Measurements from ENCODE around the gene NEDD4.
"Not testable (repeated sequence)": the region's sequence is repeated elsewhere in the genome, so short reads cannot be mapped to it uniquely, and the experiment has no call there.

The NEDD4 gene

DNA sequence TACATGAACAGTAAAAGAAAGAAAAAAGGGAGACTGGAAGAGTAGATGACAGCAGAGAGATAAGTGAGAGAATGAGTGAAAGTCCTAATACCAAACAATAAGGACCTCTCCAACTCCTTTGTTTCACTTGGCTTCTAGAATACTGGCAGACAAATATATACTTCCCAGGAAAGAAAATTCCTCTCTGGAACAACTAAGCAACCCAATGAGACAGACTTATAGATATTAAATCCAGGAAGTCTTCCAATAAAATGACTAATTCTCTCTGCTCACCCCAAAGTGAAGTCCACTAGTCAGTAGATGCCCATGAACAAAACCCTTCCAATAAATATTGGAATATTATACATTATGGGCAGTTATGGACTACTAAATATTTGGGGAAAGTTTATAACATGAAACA is 114.2 kb downstream of the NEDD4 start:
- H3K27ac ChIP-seq, result no peak overlapping the region
- no peaks in the 10 kb centered on the region for H3K36me3 ChIP-seq
- H3K4me1 ChIP-seq (ENCODE audit: control insufficient read depth in 1 of 2, insufficient read depth in 1 of 2, low read depth in 1 of 2, low read length in 1 of 2), result no peaks in the 10 kb centered on the region
- no peaks in the 10 kb centered on the region for H3K9me3 ChIP-seq
- H3K27me3 ChIP-seq, result no peaks in the 10 kb centered on the region
- no peak overlapping the region for H3K4me3 ChIP-seq (ENCODE audit: low read depth in 1 of 2, low read length in 1 of 2)
- TF ChIP-seq, protein P1, sequence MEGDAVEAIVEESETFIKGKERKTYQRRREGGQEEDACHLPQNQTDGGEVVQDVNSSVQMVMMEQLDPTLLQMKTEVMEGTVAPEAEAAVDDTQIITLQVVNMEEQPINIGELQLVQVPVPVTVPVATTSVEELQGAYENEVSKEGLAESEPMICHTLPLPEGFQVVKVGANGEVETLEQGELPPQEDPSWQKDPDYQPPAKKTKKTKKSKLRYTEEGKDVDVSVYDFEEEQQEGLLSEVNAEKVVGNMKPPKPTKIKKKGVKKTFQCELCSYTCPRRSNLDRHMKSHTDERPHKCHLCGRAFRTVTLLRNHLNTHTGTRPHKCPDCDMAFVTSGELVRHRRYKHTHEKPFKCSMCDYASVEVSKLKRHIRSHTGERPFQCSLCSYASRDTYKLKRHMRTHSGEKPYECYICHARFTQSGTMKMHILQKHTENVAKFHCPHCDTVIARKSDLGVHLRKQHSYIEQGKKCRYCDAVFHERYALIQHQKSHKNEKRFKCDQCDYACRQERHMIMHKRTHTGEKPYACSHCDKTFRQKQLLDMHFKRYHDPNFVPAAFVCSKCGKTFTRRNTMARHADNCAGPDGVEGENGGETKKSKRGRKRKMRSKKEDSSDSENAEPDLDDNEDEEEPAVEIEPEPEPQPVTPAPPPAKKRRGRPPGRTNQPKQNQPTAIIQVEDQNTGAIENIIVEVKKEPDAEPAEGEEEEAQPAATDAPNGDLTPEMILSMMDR (IDR thresholded peaks at IDR 0.05), result no peak

DNA sequence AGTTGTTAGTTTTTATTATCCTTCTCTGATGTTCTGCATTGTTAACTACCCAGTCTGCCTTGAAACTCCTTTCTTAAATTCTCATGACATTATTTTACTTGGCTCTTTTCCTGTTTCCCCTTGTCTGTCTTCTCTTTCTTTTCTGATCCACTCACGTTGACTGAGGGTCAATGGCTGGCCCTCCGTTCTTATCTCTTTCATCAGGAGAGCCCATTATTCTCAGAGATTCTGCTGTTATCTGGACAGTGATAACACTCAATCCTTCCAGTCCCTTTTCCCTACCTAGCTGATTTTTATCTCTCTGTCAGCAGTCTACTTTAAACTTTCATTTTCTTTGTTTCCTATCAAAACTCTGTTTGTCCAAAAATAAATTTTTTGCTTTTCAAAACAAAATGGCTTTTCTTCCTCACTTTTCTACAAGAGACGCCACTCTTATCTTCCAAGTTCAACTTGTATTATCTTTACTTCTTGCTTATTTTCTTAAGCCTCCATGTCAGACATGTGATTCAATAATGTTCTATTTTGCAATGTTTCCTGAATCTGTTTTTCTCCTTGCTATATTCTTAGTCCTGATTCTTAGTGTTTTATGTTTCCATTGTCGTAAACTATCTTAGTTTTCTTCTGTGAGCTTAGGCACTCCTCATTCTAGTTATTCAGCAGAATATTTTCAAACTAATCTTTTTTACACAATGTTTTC is 120.2 kb downstream of the NEDD4 start:
- TF ChIP-seq, protein P1 (IDR thresholded peaks at IDR 0.05), result no peak
- Histone ChIP-seq H3K9me3 (no peaks in the 10 kb centered on the region), H3K4me1 (ENCODE audit: control insufficient read depth in 1 of 2, insufficient read depth in 1 of 2, low read depth in 1 of 2, low read length in 1 of 2) (no peaks in the 10 kb centered on the region), H3K4me3 (ENCODE audit: low read depth in 1 of 2, low read length in 1 of 2) (no peak overlapping the region), H3K27me3 (no peaks in the 10 kb centered on the region), H3K36me3 (peaks cover 9% of the 10 kb centered on the region), H3K27ac (no peak overlapping the region)

DNA sequence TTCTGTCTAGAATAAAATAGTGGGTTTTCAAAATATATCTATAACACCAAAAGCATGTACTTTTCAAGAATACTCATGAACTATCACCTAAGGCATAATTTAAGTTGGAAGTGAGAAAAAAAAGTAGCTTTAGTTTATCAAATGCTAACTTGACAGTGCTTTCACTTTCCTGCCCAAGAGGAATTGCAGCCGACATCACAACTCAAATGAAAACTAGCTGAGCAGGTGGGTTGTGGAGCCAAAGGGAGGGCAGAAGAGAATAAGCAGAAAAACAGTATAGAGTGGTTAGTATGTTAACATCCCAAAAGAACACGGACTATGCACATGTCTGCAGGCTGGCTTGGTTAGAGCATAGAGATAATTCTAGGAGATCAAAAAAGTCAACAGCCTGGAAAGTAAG is 120.9 kb downstream of the NEDD4 start:
- TF ChIP-seq, protein P1 (IDR thresholded peaks at IDR 0.05), result no peak
- no peak overlapping the region for H3K4me3 ChIP-seq (ENCODE audit: low read depth in 1 of 2, low read length in 1 of 2)
- H3K4me1 ChIP-seq (ENCODE audit: control insufficient read depth in 1 of 2, insufficient read depth in 1 of 2, low read depth in 1 of 2, low read length in 1 of 2), result no peaks in the 10 kb centered on the region
- H3K27me3 ChIP-seq, result no peaks in the 10 kb centered on the region
- no peak overlapping the region for H3K27ac ChIP-seq
- peaks cover 10% of the 10 kb centered on the region for H3K36me3 ChIP-seq
- no peaks in the 10 kb centered on the region for H3K9me3 ChIP-seq

DNA sequence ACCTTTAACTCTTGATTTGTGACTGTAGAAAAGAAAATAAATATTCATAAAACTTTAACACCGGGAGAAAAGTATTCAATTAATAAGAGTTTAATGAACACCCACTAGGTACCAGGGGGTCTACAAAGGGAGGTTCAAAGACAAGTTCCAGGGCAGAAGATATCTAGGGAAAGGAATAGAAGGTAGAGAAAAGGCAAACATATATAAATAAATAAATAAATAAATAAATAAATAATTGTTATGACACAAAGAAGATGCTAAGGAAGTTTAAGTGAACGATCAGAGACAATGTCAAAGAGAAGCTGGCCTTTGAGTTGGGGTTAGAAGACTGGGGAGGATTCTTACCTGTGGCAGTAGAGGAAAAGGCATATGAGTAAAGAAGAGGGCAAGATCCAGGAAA is 123.8 kb downstream of the NEDD4 start:
- H3K36me3 ChIP-seq, result peaks cover 10% of the 10 kb centered on the region

DNA sequence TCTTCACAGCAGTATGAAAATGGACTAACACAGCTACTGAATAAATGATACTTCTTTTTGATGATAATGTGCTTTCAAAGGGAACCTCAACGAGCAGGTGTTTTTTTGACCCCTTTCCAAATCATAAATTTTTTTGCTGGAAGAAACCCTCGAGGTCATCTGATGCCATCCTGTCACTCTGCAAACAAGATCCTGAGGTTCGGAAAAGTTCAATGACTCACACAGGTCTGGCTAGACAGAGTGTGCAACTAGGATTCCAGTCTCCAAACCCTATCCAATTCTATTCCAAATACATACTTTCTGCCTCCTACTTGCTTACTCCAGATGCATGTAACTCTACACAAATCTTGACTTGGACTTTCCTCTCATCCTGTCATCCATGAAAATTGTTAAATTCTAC is 124.7 kb downstream of the NEDD4 start:
- Histone ChIP-seq H3K4me1 (ENCODE audit: control insufficient read depth in 1 of 2, insufficient read depth in 1 of 2, low read depth in 1 of 2, low read length in 1 of 2) (no peaks in the 10 kb centered on the region), H3K4me3 (ENCODE audit: low read depth in 1 of 2, low read length in 1 of 2) (no peak overlapping the region), H3K9me3 (no peaks in the 10 kb centered on the region), H3K27me3 (no peaks in the 10 kb centered on the region), H3K27ac (no peak overlapping the region), H3K36me3 (peaks cover 10% of the 10 kb centered on the region)
- TF ChIP-seq, protein P1 (IDR thresholded peaks at IDR 0.05), result no peak

More for the DNA sequence above, 123.8 kb downstream of the NEDD4 start:
- TF ChIP-seq, protein P1 (IDR thresholded peaks at IDR 0.05), result no peak
- Histone ChIP-seq H3K4me3 (ENCODE audit: low read depth in 1 of 2, low read length in 1 of 2) (no peak overlapping the region), H3K27ac (no peak overlapping the region), H3K4me1 (ENCODE audit: control insufficient read depth in 1 of 2, insufficient read depth in 1 of 2, low read depth in 1 of 2, low read length in 1 of 2) (no peaks in the 10 kb centered on the region), H3K27me3 (no peaks in the 10 kb centered on the region), H3K9me3 (no peaks in the 10 kb centered on the region)

DNA sequence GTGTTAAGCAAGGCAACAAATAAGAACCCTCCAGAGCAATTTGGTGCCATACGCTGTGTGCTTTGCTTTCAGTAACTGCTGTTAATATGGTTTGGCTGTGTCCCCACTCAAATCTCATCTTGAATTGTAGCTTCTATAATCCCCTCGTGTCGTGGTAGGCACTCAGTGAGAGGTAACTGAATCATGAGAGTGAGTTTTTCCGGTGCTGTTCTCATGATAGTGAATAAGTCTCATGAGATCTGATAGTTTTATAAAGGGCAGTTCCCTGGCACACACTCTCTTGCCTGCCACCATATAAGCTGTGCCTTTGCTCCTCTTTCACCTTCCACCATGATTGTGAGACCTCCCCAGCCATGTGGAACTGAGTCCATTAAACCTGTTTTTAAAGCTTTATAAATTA is 125.1 kb downstream of the NEDD4 start:
- H3K4me3 ChIP-seq (ENCODE audit: low read depth in 1 of 2, low read length in 1 of 2); H3K27ac ChIP-seq; H3K9me3 ChIP-seq; H3K36me3 ChIP-seq; H3K27me3 ChIP-seq; H3K4me1 ChIP-seq (ENCODE audit: control insufficient read depth in 1 of 2, insufficient read depth in 1 of 2, low read depth in 1 of 2, low read length in 1 of 2): not testable (repeated sequence)

All from neutrophil (primary cell).